GM12878 (cell line): ENCODE results near the gene SEMG1. TPM values are rescaled to one million over a fixed set of nuclear protein-coding genes. Genes with fewer than 3 reads are reported as not detected.

Experiments used
- ATAC-seq: fragments of 200-7000 bp; cut with Tn5 transposase; 3 replicates; pipeline ENCODE4 v1.9.1; 2020; ENCODE audit warnings: mild to moderate bottlenecking, moderate library complexity
- BruUV-seq: library from RNA; stranded (reverse); fragments of 400-500 nt; replicated peaks from 2 replicates; lab custom pipeline; 2021; lab: Mats Ljungman, UMichigan
- CTCF ChIA-PET: fragments of 300-600 bp; sonication (Branson Sonifier 250); formaldehyde crosslinking; extraction: SDS; loops from one replicate; lab custom pipeline; 2021; ENCODE audit warnings: inconsistent platforms; lab: Yijun Ruan, JAX
- POLR2A ChIA-PET: fragments of 350-600 bp; formaldehyde crosslinking; extraction: SDS; loops from one replicate; lab custom pipeline; 2021; ENCODE audit warnings: inconsistent platforms; lab: Charles Lee
- RAD21 ChIA-PET: fragments of 300-600 bp; sonication (Branson Sonifier 250); formaldehyde crosslinking; loops from one replicate; lab custom pipeline; 2023; ENCODE audit warnings: antibody characterized with exemption; ENCODE audit not compliant: unreplicated experiment; lab: Charles Lee
- SMC1A ChIA-PET: fragments of 300-600 bp; sonication (Branson Sonifier 250); formaldehyde crosslinking; loops from one replicate; lab custom pipeline; 2023; ENCODE audit not compliant: unreplicated experiment, uncharacterized antibody; lab: Charles Lee
- DNase-seq: peaks from one replicate; pipeline ENCODE4 v3.0.0-alpha.2; 2011; ENCODE audit warnings: low read depth, low spot score
- FAIRE-seq: peaks from 3 replicates; lab custom pipeline; 2011; peaks lifted over from hg19 to GRCh38; lab: Jason Lieb, UNC
- H2AFZ ChIP-seq: 2 replicates; pipeline ENCODE4 v1.6.0; 2011; ENCODE audit warnings: low read depth, low read length, control low read depth; ENCODE audit not compliant: control insufficient read depth
- H3K27ac ChIP-seq: 2 replicates; pipeline ENCODE4 v1.5.1; 2011; ENCODE audit warnings: control low read depth; ENCODE audit not compliant: control insufficient read depth, insufficient read depth
- H3K27me3 ChIP-seq, 2 experiments: replicated peaks in 1 of 2; 2 replicates each; pipeline versions ENCODE4 v1.6.0 to v1.6.1; 2011; ENCODE audit warnings: low read length in 1 of 2; ENCODE audit not compliant: control insufficient read depth in 2 of 2, insufficient read depth in 2 of 2
- H3K36me3 ChIP-seq, 2 experiments: 2 replicates each; pipeline ENCODE4 v1.5.1; 2011; ENCODE audit warnings: low read length in 1 of 2; ENCODE audit not compliant: control insufficient read depth in 2 of 2, insufficient read depth in 2 of 2
- H3K4me1 ChIP-seq: 2 replicates; pipeline ENCODE4 v1.6.1; 2011; ENCODE audit warnings: mild to moderate bottlenecking, low read length, moderate library complexity, mixed read lengths; ENCODE audit not compliant: control insufficient read depth, insufficient read depth
- H3K4me2 ChIP-seq: 2 replicates; pipeline ENCODE4 v1.6.0; 2011; ENCODE audit warnings: control low read depth; ENCODE audit not compliant: control insufficient read depth, insufficient read depth
- H3K4me3 ChIP-seq: fragments of 200-600 bp; sonication (generic); 2 replicates; pipeline ENCODE4 v1.5.1; 2016
- H3K79me2 ChIP-seq: 2 replicates; pipeline ENCODE4 v1.6.0; 2011; ENCODE audit warnings: low read length; ENCODE audit not compliant: control insufficient read depth, insufficient read depth
- H3K9ac ChIP-seq: 2 replicates; pipeline ENCODE4 v1.8.0; 2011; ENCODE audit warnings: low read length, control low read depth, mixed read lengths; ENCODE audit not compliant: control insufficient read depth, insufficient read depth
- H3K9me3 ChIP-seq: replicated peaks from 3 replicates; pipeline ENCODE4 v1.5.1; 2011; ENCODE audit warnings: mild to moderate bottlenecking, low read length; ENCODE audit not compliant: control insufficient read depth, insufficient read depth
- H4K20me1 ChIP-seq: 2 replicates; pipeline ENCODE4 v1.6.0; 2011; ENCODE audit not compliant: control insufficient read depth, insufficient read depth
- ATF7 ChIP-seq: fragments of 450-650 bp; IDR thresholded peaks from 2 replicates; pipeline ENCODE4 v1.6.1; 2016; ENCODE audit warnings: low read depth, mild to moderate bottlenecking
- BMI1 ChIP-seq: fragments of 450-650 bp; IDR thresholded peaks from 2 replicates; pipeline ENCODE4 v1.6.1; 2016; ENCODE audit warnings: mild to moderate bottlenecking, moderate library complexity, borderline replicate concordance
- CBX3 ChIP-seq: fragments of 200-600 bp; sonication (generic); IDR thresholded peaks from 2 replicates; pipeline ENCODE4 v1.6.1; 2016; ENCODE audit warnings: low read depth, borderline replicate concordance
- CBX5 ChIP-seq: sonication (generic); IDR thresholded peaks from 2 replicates; pipeline ENCODE4 v1.6.1; 2016; ENCODE audit warnings: low read depth, moderate library complexity, mild to moderate bottlenecking, inconsistent platforms
- CEBPB ChIP-seq, 2 experiments: fragments of 150-350 bp in 1 of 2; IDR thresholded peaks; 2 replicates each; pipeline ENCODE4 v1.6.1; 2012 to 2014; ENCODE audit warnings: low read depth in 2 of 2, low read length in 2 of 2, borderline replicate concordance in 1 of 2, inconsistent platforms in 1 of 2
- EZH2 ChIP-seq: IDR thresholded peaks from 2 replicates; pipeline ENCODE4 v1.6.1; 2012; ENCODE audit warnings: low read depth, mild to moderate bottlenecking, control low read depth, inconsistent platforms, low read length, borderline replicate concordance; ENCODE audit not compliant: control insufficient read depth
- JUND ChIP-seq: IDR thresholded peaks from 2 replicates; pipeline ENCODE4 v1.6.1; 2012; ENCODE audit warnings: low read depth, mild to moderate bottlenecking, low read length, improper control_type of control experiment, moderate library complexity
- NBN ChIP-seq: fragments of 450-650 bp; IDR thresholded peaks from 2 replicates; pipeline ENCODE4 v1.6.1; 2016
- NFIC ChIP-seq: IDR thresholded peaks from 2 replicates; pipeline ENCODE4 v1.6.1; 2012; ENCODE audit warnings: low read depth, mild to moderate bottlenecking, inconsistent platforms, low read length, moderate library complexity
- RBBP5 ChIP-seq: fragments of 200-600 bp; sonication (generic); conservative IDR thresholded peaks from 2 replicates; pipeline ENCODE4 v1.6.1; 2016
- SIN3A ChIP-seq: IDR thresholded peaks from 2 replicates; pipeline ENCODE4 v1.6.1; 2012; ENCODE audit warnings: low read depth, low read length, improper control_type of control experiment
- SMAD5 ChIP-seq: IDR thresholded peaks from 2 replicates; pipeline ENCODE4 v1.6.1; 2016; ENCODE audit warnings: antibody characterized with exemption, low read depth
- YBX1 ChIP-seq: fragments of 450-650 bp; IDR thresholded peaks from 2 replicates; pipeline ENCODE4 v1.6.1; 2016; ENCODE audit warnings: antibody characterized with exemption
- WGBS: methylation state at CpG from one replicate; pipeline ENCODE4 v1.1.6; 2016; ENCODE audit warnings: low lambda C conversion rate; ENCODE audit not compliant: insufficient replicate concordance, insufficient coverage; ENCODE audit errors: missing lambda C conversion rate; 5-methylcytosine and 5-hydroxymethylcytosine counted together
- in situ Hi-C: fragments of 300-500 bp; cut with MboI; formaldehyde crosslinking; loops from 9 replicates; pipeline ENCODE4 v1.14.3; 2018; ENCODE audit warnings: mixed read lengths
- intact Hi-C: fragments of 100-400 bp; cut with micrococcal nuclease; formaldehyde crosslinking; loops from one replicate; pipeline ENCODE4 v1.14.2; 2022; ENCODE audit not compliant: unreplicated experiment
- polyA plus RNA-seq, 11 experiments: library from polyadenylated mRNA; depleted of rRNA in 4 of 11; unstranded in 6 of 11; stranded (reverse) in 5 of 11; fragments of >200 nt; fragmentation: Nextera tagmentation in 4 of 11; fragmentation: Illumina TruSeq in 1 of 11; extraction: Ambion mirVana in 4 of 11; extraction: Trizol in 1 of 11; gene quantifications; 1 replicate in 1 of 11; 2 replicates in 10 of 11; pipeline versions ENCODE4 v1.2.1 to v1.2.3, GENCODE V29; 2011 to 2016; ENCODE audit warnings: inconsistent platforms in 2 of 11, missing spikeins in 2 of 11, low read depth in 1 of 11
- total RNA-seq, 4 experiments: library from RNA; depleted of rRNA in 3 of 4; stranded (reverse); fragments of >200 nt in 3 of 4; fragmentation: Illumina TruSeq in 1 of 4; extraction: Trizol in 1 of 4; gene quantifications; 2 replicates each; pipeline versions ENCODE4 v1.2.1 to v1.2.3, GENCODE V29; 2013 to 2021
- TF ChIP-seq, protein P1 (sequence below): fragments of 450-650 bp; IDR thresholded peaks from 2 replicates; pipeline ENCODE4 v1.6.1; 2016; ENCODE audit warnings: mild to moderate bottlenecking

The SEMG1 gene
- total and polyA plus RNA-seq, 10 of the 15 experiments (the other 5 are each of a cell fraction or from before 2014, with no cell fraction given) = not detected

DNA sequence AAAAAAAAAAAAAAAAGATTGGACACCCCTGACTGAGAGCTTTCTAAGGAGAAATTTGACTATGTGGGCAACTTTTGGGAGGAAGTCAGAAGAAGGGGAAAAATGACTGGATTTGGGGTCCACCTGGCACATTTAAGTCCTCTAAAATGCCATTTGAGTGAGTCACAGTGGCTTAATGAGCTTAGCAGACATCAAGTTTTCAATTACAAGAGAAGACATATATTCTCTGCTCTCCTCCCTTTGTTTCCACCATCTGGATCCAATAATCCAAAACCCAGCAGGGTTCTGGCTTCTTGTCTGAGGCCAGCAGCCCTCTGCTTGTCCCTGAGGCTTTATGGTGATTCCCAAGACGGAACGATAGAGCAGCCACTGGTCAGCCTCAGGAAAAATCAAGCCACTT is 25.2 kb upstream of the SEMG1 start:
- H3K4me1 ChIP-seq = no peaks in the 10 kb centered on the region
- in situ Hi-C loops (no loop called here), intact Hi-C loops (no loop called here)
- no peak overlapping the region for H3K27ac ChIP-seq
- CTCF ChIA-PET = no interaction called here
- H3K4me3 ChIP-seq = no peak overlapping the region
- RAD21 ChIA-PET = no interaction called here
- no TSS peak for BruUV-seq
- no peak overlapping the region for H2AFZ ChIP-seq
- peaks cover 0 to 1% of the 10 kb centered on the region in 2 experiments; a peak in 3 of 4 replicates for H3K27me3 ChIP-seq
- H4K20me1 ChIP-seq = no peaks in the 10 kb centered on the region
- no peak for ATAC-seq
- no peaks in the 10 kb centered on the region for H3K9me3 ChIP-seq
- no peak overlapping the region for H3K9ac ChIP-seq
- no peak for FAIRE-seq
- no peak overlapping the region for H3K4me2 ChIP-seq
- SMC1A ChIA-PET = no interaction called here
- WGBS = 42% methylated on average over 2 of the region's 2 CpGs
- TF ChIP-seq YBX1 (no peak), EZH2 (no peak), RBBP5 (no peak)
- TF ChIP-seq, protein P1, sequence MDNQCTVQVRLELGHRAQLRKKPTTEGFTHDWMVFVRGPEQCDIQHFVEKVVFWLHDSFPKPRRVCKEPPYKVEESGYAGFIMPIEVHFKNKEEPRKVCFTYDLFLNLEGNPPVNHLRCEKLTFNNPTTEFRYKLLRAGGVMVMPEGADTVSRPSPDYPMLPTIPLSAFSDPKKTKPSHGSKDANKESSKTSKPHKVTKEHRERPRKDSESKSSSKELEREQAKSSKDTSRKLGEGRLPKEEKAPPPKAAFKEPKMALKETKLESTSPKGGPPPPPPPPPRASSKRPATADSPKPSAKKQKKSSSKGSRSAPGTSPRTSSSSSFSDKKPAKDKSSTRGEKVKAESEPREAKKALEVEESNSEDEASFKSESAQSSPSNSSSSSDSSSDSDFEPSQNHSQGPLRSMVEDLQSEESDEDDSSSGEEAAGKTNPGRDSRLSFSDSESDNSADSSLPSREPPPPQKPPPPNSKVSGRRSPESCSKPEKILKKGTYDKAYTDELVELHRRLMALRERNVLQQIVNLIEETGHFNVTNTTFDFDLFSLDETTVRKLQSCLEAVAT = no peak
- no peak for DNase-seq
- H3K79me2 ChIP-seq = no peaks in the 10 kb centered on the region
- no peaks in the 10 kb centered on the region for H3K36me3 ChIP-seq
- POLR2A ChIA-PET = no interaction called here

DNA sequence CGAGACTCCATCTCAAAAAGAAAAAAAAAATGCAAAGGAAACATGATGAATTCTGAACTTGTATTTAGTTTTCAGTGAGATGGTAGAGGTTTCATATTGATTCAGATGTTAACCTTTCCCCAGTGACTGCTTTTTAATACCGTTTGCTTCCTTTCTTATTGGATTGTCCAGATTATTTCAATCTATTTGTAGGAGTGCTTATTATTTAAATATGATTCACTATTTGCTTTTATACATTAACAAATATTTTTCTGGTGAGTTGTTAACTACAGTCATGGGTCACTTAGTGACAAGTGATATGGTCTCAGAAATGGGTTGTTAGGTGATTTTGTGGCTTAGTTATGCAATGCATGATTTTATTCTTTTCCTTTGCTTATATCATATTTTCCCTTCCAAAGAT is 23.7 kb upstream of the SEMG1 start:
- no peaks in the 10 kb centered on the region for H3K4me1 ChIP-seq
- ChIA-PET CTCF (no interaction called here), POLR2A (no interaction called here), RAD21 (no interaction called here), SMC1A (interaction anchor here (0.7 kb wide), 1 partner anchor 588 kb away, joined by 3 read pairs; no protein-coding TSS in a partner anchor)
- TF ChIP-seq BMI1 (no peak), CEBPB (IDR thresholded peaks at IDR 0.05; ENCODE audit: borderline replicate concordance in 1 of 2, low read depth in 2 of 2, low read length in 2 of 2) (no peak), SMAD5 (no peak), CBX5 (no peak), NFIC (no peak), ATF7 (no peak), CBX3 (no peak), JUND (no peak), NBN (no peak), SIN3A (no peak)
- no peak overlapping the region for H3K4me2 ChIP-seq
- H3K9me3 ChIP-seq = no peaks in the 10 kb centered on the region
- WGBS = 0% methylated on average over 2 of the region's 2 CpGs
- in situ Hi-C loops = no loop called here
- H3K9ac ChIP-seq = no peak overlapping the region
- DNase-seq (no peak), ATAC-seq (no peak), FAIRE-seq (no peak)
- H2AFZ ChIP-seq = no peak overlapping the region
- intact Hi-C loops = no loop called here
- H3K79me2 ChIP-seq = no peaks in the 10 kb centered on the region
- BruUV-seq = no TSS peak
- no peak overlapping the region for H3K4me3 ChIP-seq
- no peaks in the 10 kb centered on the region for H3K36me3 ChIP-seq
- H3K27me3 ChIP-seq = peaks cover 0 to 1% of the 10 kb centered on the region in 2 experiments; a peak in 1 of 4 replicates
- no peak overlapping the region for H3K27ac ChIP-seq
- H4K20me1 ChIP-seq = no peaks in the 10 kb centered on the region
